SK-N-MC (cell line): ENCODE data around the gene KCND2.

Experiments used
- EZH2 ChIP-seq: fragments of 200-600 bp; sonication (generic); IDR thresholded peaks from one replicate; pipeline ENCODE4 v1.6.1; 2017; ENCODE audit warnings: antibody characterized with exemption
- FOXP2 ChIP-seq: optimal IDR thresholded peaks from 2 replicates; pipeline ENCODE3; 2011; ENCODE audit warnings: mild to moderate bottlenecking, moderate library complexity; ENCODE audit not compliant: insufficient read depth; ENCODE audit errors: extremely low read length, control extremely low read depth
- POLR2AphosphoS5 ChIP-seq: IDR thresholded peaks from 2 replicates; pipeline ENCODE4 v1.6.1; 2012; ENCODE audit warnings: mild to moderate bottlenecking, low read depth, low read length, borderline replicate concordance

DNA sequence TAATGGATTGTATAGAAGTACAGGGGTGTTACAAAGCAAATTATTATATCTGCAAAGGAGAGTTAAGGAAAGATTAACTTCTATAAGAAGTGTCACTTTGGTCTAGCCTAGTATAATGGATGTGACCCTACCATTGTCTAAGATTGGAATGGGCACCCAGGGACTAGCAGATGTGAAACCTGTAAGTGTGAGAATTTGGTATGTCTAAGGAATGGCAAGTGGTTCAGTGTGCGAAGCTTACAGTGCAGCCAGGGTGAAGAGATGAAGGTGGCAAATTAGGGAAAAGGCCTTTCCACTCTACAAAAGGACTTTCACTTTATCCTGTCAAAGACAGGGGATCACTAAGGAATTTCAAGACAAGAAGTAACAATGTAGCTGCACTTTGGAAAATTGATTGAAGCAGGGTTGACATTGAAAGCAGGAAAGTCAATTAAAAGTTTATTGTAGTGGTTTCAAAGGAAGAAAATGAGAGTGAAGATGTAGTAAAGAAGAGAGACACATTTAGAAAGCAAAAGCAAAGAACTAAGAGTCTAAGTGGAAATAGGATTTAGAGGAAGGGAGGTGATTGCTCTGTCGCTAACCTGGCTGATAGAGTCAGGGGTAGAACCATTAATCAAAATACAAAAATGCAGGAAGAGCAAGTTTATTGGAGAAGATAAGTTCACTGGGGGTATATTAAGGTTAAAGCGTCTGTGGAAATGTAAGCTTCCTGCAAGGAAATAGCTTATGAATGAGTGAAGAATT is 47.4 kb downstream of the KCND2 start:
- no peak for TF ChIP-seq EZH2
- TF ChIP-seq POLR2AphosphoS5 = no peak
- TF ChIP-seq FOXP2 = no peak
